Uterus (tissue), 4 donors: Measurements from ENCODE around the gene ALOX5AP. TPM values are rescaled to one million over a fixed set of nuclear protein-coding genes. Genes with fewer than 3 reads are reported as not detected.
"Not testable (repeated sequence)": the region's sequence is repeated elsewhere in the genome, so short reads cannot be mapped to it uniquely, and the experiment has no call there.

Experiments used
- DNase-seq, 2 donors: peaks; one replicate each; pipeline ENCODE4 v3.0.0-alpha.2; 2019 to 2020
- H3K27ac ChIP-seq, 2 donors: fragments of 200-600 bp; sonication (generic); 1 replicate in 1 of 2; 2 replicates in 1 of 2; pipeline ENCODE4 v1.5.1; 2016 to 2018
- H3K27me3 ChIP-seq, 2 donors: fragments of 200-600 bp; sonication (generic); one replicate each; pipeline ENCODE4 v1.5.1; 2018 to 2019; ENCODE audit warnings: control low read depth in 1 of 2
- H3K36me3 ChIP-seq, 2 donors: fragments of 200-600 bp; sonication (generic); one replicate each; pipeline ENCODE4 v1.5.1; 2019; ENCODE audit warnings: control low read depth in 1 of 2
- H3K4me1 ChIP-seq, 2 donors: fragments of 200-600 bp; sonication (generic); one replicate each; pipeline ENCODE4 v1.5.1; 2018 to 2019; ENCODE audit warnings: control low read depth in 1 of 2
- H3K4me3 ChIP-seq, 2 donors: fragments of 200-600 bp; sonication (generic); 1 replicate in 1 of 2; 2 replicates in 1 of 2; pipeline ENCODE4 v1.5.1; 2018 to 2019; ENCODE audit warnings: mild to moderate bottlenecking in 1 of 2
- H3K9me3 ChIP-seq, 2 donors: fragments of 200-600 bp; sonication (generic); one replicate each; pipeline ENCODE4 v1.5.1; 2019; ENCODE audit warnings: control low read depth in 1 of 2
- POLR2A ChIP-seq, 2 donors: fragments of 450-650 bp; IDR thresholded peaks; one replicate each; pipeline ENCODE4 v1.6.1; 2016; ENCODE audit warnings: antibody characterized with exemption in 2 of 2, mild to moderate bottlenecking in 1 of 2, moderate library complexity in 1 of 2
- intact Hi-C: fragments of 100-400 bp; cut with DNase I; formaldehyde crosslinking; loops from one replicate; pipeline ENCODE4 v1.15.1; 2023; ENCODE audit warnings: low total_unique reads
- total RNA-seq, 4 donors: library from RNA; depleted of rRNA in 3 of 4; stranded (reverse); fragments of >200 nt in 3 of 4; gene quantifications; one replicate each; pipeline versions ENCODE4 v1.1.0 to v1.2.4, GENCODE V29; 2014 to 2023
- TF ChIP-seq, protein P1 (sequence below), 4 experiments: fragments of 200-600 bp in 2 of 4; fragments of 450-650 bp in 2 of 4; sonication (generic) in 2 of 4; IDR thresholded peaks; one replicate each; pipeline ENCODE4 v1.5.1; 2016 to 2019; ENCODE audit warnings: antibody characterized with exemption in 4 of 4, mild to moderate bottlenecking in 2 of 4, moderate library complexity in 1 of 4
- donor health status: DM: yes; HTN: yes; CAD: no.

Gene ALOX5AP
- total RNA-seq, 4 donors from 2014 or later = 4.4 to 40.6 (median 12.7) TPM

DNA sequence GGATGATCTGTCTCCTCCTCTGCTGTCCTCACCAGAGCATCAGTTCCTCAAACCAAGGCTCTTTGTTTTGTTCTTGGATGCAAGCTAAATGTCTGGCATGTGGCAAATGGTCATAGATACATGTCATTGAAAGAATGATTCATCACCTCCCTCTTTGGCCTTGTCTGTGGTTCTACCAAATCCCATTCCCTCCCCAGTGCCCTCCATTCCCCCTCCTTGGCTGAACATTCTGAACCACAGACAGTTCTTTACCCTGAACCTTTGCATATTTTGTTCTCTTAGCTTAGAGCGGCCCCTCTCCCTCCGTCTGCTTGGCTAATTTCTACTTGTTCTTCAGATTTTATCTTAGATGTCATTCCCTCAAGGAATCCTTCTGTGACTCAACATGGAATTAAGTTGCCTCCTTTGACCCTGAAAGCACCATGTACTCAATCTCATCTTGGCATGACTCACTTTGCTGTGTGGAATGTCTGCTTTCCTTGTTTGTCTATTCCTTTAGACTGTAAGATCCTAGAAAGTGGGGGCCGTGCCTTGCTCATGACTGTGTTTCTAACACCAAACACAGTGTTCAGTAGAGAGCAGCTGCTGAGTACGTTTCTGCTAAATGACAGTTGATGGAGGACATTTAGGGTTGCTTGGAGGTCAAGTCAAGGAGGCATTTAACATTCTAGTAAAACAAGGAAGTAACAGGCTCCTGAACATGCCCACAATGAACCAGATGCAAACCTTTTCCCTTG, 8.1 kb downstream of the ALOX5AP start:
- intact Hi-C loops = no loop called here
- Histone ChIP-seq H3K27me3 (no peaks in the 10 kb centered on the region), H3K36me3 (no peaks in the 10 kb centered on the region), H3K4me1 (no peaks in the 10 kb centered on the region), H3K9me3 (no peaks in the 10 kb centered on the region), H3K4me3 (no peak overlapping the region), H3K27ac (peak overlapping the region; percentile 70 to 75)
- DNase-seq = peak; percentile 37 to 81
- TF ChIP-seq, protein P1, sequence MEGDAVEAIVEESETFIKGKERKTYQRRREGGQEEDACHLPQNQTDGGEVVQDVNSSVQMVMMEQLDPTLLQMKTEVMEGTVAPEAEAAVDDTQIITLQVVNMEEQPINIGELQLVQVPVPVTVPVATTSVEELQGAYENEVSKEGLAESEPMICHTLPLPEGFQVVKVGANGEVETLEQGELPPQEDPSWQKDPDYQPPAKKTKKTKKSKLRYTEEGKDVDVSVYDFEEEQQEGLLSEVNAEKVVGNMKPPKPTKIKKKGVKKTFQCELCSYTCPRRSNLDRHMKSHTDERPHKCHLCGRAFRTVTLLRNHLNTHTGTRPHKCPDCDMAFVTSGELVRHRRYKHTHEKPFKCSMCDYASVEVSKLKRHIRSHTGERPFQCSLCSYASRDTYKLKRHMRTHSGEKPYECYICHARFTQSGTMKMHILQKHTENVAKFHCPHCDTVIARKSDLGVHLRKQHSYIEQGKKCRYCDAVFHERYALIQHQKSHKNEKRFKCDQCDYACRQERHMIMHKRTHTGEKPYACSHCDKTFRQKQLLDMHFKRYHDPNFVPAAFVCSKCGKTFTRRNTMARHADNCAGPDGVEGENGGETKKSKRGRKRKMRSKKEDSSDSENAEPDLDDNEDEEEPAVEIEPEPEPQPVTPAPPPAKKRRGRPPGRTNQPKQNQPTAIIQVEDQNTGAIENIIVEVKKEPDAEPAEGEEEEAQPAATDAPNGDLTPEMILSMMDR (IDR thresholded peaks at IDR 0.05) = no peak
- TF ChIP-seq POLR2A (IDR thresholded peaks at IDR 0.05) = no peak

DNA sequence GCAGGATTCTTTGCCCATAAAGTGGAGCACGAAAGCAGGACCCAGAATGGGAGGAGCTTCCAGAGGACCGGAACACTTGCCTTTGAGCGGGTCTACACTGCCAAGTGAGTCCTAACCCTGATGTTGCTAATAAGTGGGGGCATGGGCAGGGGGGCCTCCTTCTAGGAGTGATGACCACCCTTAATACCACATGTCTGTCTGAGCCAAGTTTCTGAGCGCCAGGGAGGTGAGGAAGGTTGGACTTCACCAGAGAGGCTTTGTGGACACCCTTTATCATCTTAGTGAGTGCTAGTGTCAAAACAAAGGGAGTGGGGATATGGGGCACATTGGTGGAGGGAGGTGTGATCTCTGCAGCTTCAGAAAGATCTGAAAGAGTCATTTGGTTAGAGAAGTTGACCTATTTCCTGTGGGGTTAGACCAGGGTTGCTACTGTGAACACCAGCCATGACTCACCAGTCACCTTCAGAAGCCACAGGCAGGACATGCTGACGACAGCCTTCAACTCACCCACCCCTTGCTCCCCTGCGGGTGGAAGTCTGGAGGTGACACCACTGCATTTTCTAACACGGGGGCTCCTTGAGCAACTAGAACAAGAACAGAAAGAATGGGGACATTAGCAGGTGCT, 8.8 kb downstream of the ALOX5AP start:
- Histone ChIP-seq H3K27ac (peak overlapping the region; percentile 70 to 75), H3K4me1 (no peaks in the 10 kb centered on the region), H3K4me3 (no peak overlapping the region), H3K9me3 (no peaks in the 10 kb centered on the region), H3K36me3 (no peaks in the 10 kb centered on the region), H3K27me3 (no peaks in the 10 kb centered on the region)
- intact Hi-C loops = no loop called here
- TF ChIP-seq, protein P1 (IDR thresholded peaks at IDR 0.05) = no peak
- TF ChIP-seq POLR2A (IDR thresholded peaks at IDR 0.05) = no peak
- peak in 1 of 2 donors; percentile 28 for DNase-seq

DNA sequence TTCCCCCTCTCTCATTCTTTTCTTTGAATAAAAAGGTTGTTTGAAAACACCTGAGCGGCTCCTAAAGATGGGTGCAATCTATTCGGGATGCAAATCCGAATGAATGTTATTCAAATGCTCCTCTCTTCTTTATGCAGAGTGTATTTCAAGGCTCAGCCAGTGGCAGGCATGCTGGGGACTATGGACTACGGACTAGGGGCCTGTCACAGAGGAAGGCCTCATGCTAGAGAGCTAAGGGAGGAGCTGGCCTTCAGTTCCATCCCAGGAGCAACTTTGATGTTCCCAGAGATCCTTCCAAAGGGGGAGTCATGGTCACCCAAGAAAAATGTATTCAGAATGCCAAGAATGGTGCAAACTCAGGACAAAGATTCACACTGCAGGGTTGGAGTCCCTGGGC, 9.3 kb downstream of the ALOX5AP start:
- no peak for TF ChIP-seq POLR2A (IDR thresholded peaks at IDR 0.05)
- TF ChIP-seq, protein P1 (IDR thresholded peaks at IDR 0.05) = no peak
- no peak overlapping the region for H3K27ac ChIP-seq
- H3K4me3 ChIP-seq = no peak overlapping the region
- intact Hi-C loops = no loop called here
- no peaks in the 10 kb centered on the region for H3K36me3 ChIP-seq
- DNase-seq = no peak
- no peaks in the 10 kb centered on the region for H3K9me3 ChIP-seq
- H3K27me3 ChIP-seq = no peaks in the 10 kb centered on the region
- no peaks in the 10 kb centered on the region for H3K4me1 ChIP-seq

DNA sequence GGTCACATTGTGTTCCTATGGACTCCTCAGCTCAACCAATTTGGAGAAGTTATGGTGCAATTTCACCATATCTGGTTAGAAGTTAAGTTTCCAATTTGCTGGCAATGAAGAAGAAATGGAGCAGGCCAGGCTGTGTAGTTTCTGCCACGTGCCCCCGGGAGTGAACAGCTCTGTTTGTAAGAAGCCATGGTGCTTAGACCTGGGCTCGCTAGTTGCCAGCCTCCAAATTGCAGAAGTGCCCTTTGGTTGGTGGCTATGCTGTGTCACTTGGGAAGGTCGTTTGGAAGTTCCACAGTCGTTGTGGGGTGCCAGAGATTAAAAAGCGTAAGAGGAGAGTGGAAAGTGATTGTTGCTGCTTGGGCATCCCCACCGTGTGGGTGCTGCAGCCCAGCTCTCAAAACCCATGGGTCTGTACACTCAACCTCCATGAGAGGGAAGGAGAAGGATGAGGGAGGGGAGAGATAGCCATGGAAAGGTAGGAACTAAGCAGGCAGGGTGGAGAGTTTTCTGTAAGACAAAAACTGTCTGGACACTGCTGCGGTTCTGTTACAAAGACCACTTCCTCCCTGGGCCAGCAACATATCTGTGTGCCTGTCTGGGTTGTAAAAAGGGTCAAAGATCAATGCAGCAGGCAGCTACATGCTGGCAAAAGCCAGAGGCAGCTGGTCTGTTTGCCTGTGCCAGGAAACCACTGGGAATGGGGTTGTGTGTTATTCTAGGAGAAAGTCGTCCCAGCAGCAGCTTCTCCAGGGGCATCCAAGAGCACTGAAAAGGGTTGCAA, 10.8 kb downstream of the ALOX5AP start:
- no peak overlapping the region for H3K4me3 ChIP-seq
- H3K27me3 ChIP-seq = no peaks in the 10 kb centered on the region
- no peak for DNase-seq
- no peak overlapping the region for H3K27ac ChIP-seq
- H3K9me3 ChIP-seq = no peaks in the 10 kb centered on the region
- TF ChIP-seq, protein P1 (IDR thresholded peaks at IDR 0.05) = no peak
- no peak for TF ChIP-seq POLR2A (IDR thresholded peaks at IDR 0.05)
- no peaks in the 10 kb centered on the region for H3K36me3 ChIP-seq
- no peaks in the 10 kb centered on the region for H3K4me1 ChIP-seq
- intact Hi-C loops = no loop called here

DNA sequence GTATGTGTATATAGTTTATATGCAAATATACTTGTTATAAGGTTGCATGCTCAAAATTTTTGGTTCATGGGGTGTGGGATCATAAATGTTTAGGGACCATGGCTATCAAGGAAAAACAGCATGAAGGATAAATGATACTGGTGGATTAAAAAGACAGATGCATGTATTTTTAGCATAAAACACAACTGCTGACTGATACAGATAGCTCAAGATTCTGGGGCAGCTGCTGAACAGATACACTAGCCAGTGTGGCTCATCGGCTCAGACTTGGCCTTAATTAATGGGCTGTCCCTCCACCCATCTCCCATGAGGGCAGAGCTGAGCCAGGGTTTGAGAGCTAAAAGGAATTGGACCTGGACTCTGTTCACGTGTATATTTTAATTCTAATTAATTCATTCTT, 11.4 kb downstream of the ALOX5AP start:
- H3K4me1 ChIP-seq = no peaks in the 10 kb centered on the region
- H3K4me3 ChIP-seq = no peak overlapping the region
- no peak overlapping the region for H3K27ac ChIP-seq
- no peak for TF ChIP-seq POLR2A (IDR thresholded peaks at IDR 0.05)
- TF ChIP-seq, protein P1 (IDR thresholded peaks at IDR 0.05) = no peak
- H3K9me3 ChIP-seq = no peaks in the 10 kb centered on the region
- H3K27me3 ChIP-seq = no peaks in the 10 kb centered on the region
- no peaks in the 10 kb centered on the region for H3K36me3 ChIP-seq
- no peak for DNase-seq
- intact Hi-C loops = no loop called here

DNA sequence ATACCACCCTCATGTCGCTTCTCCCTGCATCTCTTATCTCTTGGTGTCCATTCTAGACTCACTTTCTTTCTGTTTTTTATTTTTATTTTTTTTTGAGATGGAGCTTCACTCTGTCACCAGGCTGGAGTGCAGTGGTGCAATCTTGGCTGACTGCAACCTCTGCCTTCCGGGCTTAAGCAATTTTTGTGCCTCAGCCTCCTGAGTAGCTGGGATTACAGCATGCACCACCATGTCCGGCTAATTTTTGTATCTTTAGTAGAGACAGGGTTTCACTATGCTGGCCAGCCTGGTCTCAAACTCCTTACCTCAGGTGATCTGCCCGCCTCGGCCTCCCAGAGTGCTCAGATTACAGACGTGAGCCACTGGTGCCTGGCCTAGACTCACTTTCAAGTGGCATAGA, 12.5 kb downstream of the ALOX5AP start:
- not testable (repeated sequence) for H3K27me3 ChIP-seq

More for the DNA sequence above, 12.5 kb downstream of the ALOX5AP start:
- intact Hi-C loops, H3K36me3 ChIP-seq, H3K4me3 ChIP-seq, H3K27ac ChIP-seq, H3K9me3 ChIP-seq, DNase-seq, H3K4me1 ChIP-seq: not testable (repeated sequence)
